NCI-H146 treated with DMSO at 0.1 percent for 48 hours (cell line): ENCODE data around the gene FABP1.

Source experiments
- DNase-seq: peaks from one replicate; lab custom pipeline; 2025; ENCODE audit not compliant: unreplicated experiment; lab: John Stamatoyannopoulos, UW

The FABP1 gene

GRCh38 chr2:88116669-88117432 is 11.0 kb downstream of the FABP1 start:
- DNase-seq: no peak

GRCh38 chr2:88115825-88116518 is 11.9 kb downstream of the FABP1 start:
- DNase-seq: no peak

GRCh38 chr2:88114889-88115288 is 13.0 kb downstream of the FABP1 start:
- no peak for DNase-seq

GRCh38 chr2:88113069-88113468 is 14.8 kb downstream of the FABP1 start:
- no peak for DNase-seq

- no peak for DNase-seq
Measured at GRCh38 chr2:88110830-88111229, 17.0 kb downstream of the FABP1 start.

- no peak for DNase-seq
Measured at GRCh38 chr2:88108796-88109195, 19.1 kb downstream of the FABP1 start.

- no peak for DNase-seq
Measured at GRCh38 chr2:88100489-88100858, 27.4 kb downstream of the FABP1 start.

- DNase-seq: no peak
Measured at GRCh38 chr2:88099798-88100488, 27.9 kb downstream of the FABP1 start.

- DNase-seq: no peak
Measured at GRCh38 chr2:88098558-88098900, 29.3 kb downstream of the FABP1 start.

- DNase-seq: no peak
Measured at GRCh38 chr2:88097891-88098557, 29.8 kb downstream of the FABP1 start.

GRCh38 chr2:88097192-88097591 is 30.7 kb downstream of the FABP1 start:
- no peak for DNase-seq

GRCh38 chr2:88096708-88097107 is 31.2 kb downstream of the FABP1 start:
- no peak for DNase-seq

GRCh38 chr2:88095022-88095421 is 32.8 kb downstream of the FABP1 start:
- DNase-seq: peak; percentile 28

- DNase-seq: no peak
Measured at GRCh38 chr2:88092773-88093172, 35.1 kb downstream of the FABP1 start.

GRCh38 chr2:88091943-88092342 is 35.9 kb downstream of the FABP1 start:
- DNase-seq: no peak

GRCh38 chr2:88090446-88091283 is 37.2 kb downstream of the FABP1 start:
- DNase-seq: no peak

- no peak for DNase-seq
Measured at GRCh38 chr2:88088999-88089398, 38.9 kb downstream of the FABP1 start.

- no peak for DNase-seq
Measured at GRCh38 chr2:88087763-88088162, 40.1 kb downstream of the FABP1 start.

- DNase-seq: no peak
Measured at GRCh38 chr2:88087073-88087472, 40.8 kb downstream of the FABP1 start.

- DNase-seq: no peak
Measured at GRCh38 chr2:88086401-88086800, 41.5 kb downstream of the FABP1 start.

GRCh38 chr2:88085602-88086001 is 42.3 kb downstream of the FABP1 start:
- no peak for DNase-seq
